GM19467 (cell line): ENCODE results near the gene YTHDF1.

Experiments used
- ATAC-seq: cut with Tn5 transposase; IDR thresholded peaks from one replicate; pipeline ENCODE4 v1.9.1; 2021; ENCODE audit warnings: mild to moderate bottlenecking, moderate library complexity; ENCODE audit not compliant: unreplicated experiment

The YTHDF1 gene

DNA sequence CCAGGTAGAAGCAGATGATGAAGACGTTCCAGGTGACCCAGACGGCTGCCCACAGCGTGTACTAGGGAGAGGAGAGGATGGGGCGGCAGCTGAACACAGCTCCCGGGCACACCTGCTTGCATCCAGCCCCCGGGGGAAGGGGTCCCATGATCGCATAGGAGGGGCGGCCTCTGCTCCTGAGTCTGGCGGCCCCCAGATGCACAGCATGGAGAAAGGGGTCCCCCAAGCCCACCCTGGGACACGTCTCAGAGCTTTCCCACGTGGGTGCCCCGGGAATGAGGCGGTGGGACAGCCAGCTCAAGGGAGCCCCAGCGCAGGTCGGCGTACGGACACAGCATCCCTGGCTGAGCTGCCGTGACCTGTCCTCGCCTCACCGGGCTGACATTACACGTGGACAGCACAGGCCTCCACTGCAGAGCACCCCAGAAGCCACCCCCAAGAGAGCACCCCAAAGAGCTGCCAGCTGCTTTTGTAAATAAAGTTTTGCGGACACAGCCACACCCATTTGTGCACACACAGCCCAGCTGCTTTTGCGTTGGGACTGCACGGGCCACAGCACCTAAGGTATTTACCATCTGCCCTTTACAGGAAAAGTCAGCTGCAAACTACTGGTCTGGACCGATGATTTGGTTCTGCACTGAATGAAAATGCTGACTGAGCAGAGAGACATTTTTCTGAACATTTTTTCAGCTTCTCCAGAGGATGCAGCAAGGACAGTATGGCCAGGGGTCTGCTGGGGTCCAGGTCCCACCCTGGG lies 33.1 kb upstream of the YTHDF1 start:
- ATAC-seq = no peak

- ATAC-seq = no peak
Observed at GRCh38 chr20:63247671-63248228, 31.8 kb upstream of the YTHDF1 start.

DNA sequence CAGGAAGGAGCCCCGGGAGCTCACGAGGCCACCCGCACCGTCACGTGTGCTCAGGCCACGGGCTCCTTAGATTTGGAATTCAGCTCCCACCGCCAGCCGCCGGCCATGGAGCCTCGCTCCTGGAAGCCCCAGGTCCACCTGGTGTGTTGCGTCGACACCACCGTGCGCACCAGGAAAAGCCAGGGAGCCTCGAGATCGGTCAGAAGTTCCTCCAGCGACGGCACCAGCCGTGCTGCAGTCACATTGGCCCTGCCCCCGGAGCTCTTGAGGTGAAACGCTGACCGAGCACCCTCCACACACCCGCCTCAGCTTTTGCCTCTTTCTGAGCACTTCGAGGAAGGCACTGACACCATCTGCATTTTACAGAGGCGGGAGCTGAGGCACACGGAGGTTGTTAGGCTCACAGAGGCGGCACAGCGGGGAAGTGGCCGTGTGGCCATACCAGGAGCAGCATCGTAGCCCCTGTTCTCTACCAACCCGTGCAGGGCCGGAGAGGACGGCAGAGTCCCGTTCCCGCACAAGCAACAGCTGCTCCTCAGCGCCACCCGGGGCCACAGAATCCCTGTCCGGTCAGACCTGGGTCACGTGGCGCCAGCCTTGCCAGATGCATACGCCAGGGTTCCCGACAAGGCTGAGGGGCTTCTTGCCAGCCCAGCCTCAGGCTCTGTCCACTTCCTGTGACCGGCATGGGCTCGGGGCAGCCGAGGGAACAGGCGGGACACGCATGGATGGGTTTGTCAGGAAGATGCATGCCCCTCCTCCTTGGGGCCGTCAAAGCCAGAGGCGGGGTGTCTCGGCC lies 30.8 kb upstream of the YTHDF1 start:
- no peak for ATAC-seq

- no peak for ATAC-seq
Observed at GRCh38 chr20:63244468-63244867, 28.5 kb upstream of the YTHDF1 start.

- ATAC-seq = no peak
Observed at GRCh38 chr20:63243604-63244247, 27.8 kb upstream of the YTHDF1 start.

GRCh38 chr20:63242736-63243135 lies 26.8 kb upstream of the YTHDF1 start:
- ATAC-seq = no peak

DNA sequence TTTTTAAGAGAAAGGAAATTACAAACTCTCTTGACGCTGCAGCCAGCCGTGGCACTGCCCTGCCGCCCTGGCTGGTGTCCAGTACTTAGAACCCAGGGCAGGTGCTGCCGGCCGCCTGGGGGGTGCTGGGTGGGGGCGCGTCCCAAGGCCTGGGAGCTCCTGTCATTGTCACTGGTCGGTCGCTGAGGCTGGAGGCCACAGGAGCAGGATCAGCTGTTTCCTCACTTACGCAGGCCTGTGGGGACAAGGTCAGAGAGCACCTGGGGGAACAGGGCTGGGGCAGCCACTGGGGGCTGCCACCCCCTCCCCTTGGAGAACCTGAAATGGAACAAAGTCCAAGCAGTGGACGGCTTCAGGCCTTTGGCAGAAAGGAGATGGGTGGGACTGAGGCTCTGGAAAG lies 25.3 kb upstream of the YTHDF1 start:
- no peak for ATAC-seq

DNA sequence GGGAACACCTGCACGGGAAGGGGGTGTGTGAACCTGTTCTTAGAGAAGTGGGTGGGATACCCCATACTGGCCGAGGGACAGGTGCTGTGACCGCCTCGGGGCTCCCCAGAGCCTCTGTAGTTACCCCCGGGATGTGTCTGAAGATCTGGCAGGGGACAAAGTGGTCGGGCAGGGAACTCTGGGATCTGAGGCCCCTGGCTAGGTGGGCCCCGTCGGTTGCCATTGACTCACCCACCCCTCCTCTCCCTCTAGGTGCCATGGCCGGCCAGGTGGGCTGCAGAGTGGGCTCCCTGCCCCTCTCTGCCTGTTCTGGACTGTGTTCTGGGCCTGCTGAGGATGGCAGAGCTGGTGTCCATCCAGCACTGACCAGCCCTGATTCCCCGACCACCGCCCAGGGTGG lies 24.1 kb upstream of the YTHDF1 start:
- no peak for ATAC-seq

DNA sequence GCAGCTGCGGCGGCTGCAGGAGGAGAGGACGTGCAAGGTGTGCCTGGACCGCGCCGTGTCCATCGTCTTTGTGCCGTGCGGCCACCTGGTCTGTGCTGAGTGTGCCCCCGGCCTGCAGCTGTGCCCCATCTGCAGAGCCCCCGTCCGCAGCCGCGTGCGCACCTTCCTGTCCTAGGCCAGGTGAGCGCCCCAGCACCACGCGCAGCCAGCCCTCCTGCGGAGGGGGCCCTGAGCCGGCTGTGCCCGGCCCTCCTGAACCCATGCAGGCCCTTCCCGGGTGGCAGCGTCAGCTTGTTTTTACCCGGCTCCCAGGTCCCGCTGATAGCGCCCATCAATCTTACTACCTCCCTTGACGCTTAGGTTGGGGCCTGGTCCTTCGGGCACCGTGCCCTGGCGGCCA lies 23.5 kb upstream of the YTHDF1 start:
- no peak for ATAC-seq

DNA sequence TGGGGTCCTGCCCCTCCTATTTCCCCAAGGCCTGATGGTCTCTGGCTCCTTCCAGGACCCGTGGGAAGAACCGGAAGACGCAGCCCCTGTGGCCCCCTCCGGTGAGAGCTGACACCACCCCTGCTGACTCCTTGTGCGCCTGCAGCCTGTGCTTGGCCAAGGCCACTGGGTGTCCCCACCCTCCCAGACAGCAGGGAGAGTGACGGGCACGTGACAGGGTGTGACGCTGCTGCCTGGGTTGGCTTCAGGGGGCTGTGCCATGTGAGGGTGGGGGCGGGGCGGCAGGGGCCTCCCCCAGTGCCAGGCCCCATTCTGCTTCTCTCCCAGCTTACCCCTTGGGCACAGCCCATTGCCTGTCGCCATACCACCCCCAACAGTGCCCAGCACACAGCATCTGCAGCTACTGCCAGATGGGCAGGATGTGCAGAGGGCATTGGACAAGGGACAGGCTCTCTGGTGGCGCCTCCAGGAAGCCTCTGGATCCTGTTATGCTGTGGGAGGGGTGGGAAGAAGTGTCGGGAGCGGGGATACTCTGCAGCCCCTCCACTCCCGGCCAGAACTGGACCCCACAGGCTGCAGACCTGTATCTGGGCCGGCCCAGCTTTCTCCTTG lies 22.7 kb upstream of the YTHDF1 start:
- no peak for ATAC-seq

DNA sequence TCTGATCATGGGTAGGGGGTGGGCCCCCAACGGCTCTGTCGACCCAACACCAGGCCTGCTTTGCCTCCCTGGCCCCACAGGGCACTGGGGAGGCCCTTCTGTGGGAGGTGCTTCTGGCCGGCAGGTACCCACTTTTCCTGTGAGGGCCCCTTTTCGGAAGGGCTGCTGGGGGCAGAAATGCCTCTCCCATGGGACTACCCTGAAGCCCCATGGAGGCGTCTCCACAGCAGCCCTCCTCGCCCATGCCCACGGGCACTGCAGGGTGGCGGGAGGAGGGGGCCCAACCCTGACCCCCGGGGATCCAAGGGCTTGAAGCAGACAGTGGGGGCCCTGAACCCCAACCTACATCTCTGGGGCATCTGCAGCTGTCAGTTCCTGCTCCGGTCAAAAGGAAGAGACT lies 22.1 kb upstream of the YTHDF1 start:
- ATAC-seq = no peak

DNA sequence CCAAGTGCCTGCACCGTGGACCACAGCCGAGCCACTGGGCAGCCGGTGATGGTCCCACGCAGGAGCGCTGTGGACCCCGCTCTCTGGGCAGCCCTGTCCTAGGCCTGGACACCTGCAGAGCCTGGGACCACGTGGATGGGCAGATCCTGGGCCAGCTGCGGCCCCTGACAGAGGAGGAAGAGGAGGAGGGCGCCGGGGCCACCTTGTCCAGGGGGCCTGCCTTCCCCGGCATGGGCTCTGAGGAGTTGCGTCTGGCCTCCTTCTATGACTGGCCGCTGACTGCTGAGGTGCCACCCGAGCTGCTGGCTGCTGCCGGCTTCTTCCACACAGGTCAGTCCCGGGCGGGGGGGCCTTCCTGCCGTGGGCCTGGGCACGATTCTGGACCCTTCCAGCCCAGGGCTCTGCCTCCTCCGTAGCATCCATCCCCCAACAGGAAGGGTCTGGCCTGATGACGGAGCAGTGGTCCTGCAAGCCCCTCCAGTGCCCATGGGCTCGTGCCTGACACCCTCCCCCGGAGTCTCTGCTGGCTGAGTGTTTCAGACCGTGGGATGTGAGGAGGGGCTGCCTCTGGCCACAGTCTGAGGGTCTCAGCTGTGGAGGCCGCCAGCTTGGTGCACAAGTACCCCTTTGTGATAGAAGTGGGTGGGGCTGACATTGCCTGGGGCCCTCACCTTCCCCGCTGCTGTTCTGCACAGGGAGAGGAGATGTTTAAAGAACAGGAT lies 20.3 kb upstream of the YTHDF1 start:
- no peak for ATAC-seq

- no peak for ATAC-seq
Observed at GRCh38 chr20:63235399-63235983, 19.6 kb upstream of the YTHDF1 start, which contains the start of gene BIRC7. TSS of gene BIRC7 (plus strand) at chr20:63235905. CDS start at chr20:63236097, 192 bp downstream.

GRCh38 chr20:63234693-63235398 lies 18.9 kb upstream of the YTHDF1 start:
- no peak for ATAC-seq

- ATAC-seq = no peak
Observed at GRCh38 chr20:63233924-63234323, 18.0 kb upstream of the YTHDF1 start.

- no peak for ATAC-seq
Observed at GRCh38 chr20:63233061-63233344, 17.1 kb upstream of the YTHDF1 start.

- ATAC-seq = no peak
Observed at GRCh38 chr20:63232235-63233060, 16.5 kb upstream of the YTHDF1 start.

GRCh38 chr20:63230800-63231268 lies 14.9 kb upstream of the YTHDF1 start:
- no peak for ATAC-seq

- ATAC-seq = no peak
Observed at GRCh38 chr20:63228806-63229205, 12.9 kb upstream of the YTHDF1 start.
